ENCODE results near the gene PPIP5K2.
A peak's percentile ranks its signal among the peaks of the same experiment; 100 is the strongest.
"Not testable (repeated sequence)": the region's sequence is repeated elsewhere in the genome, so short reads cannot be mapped to it uniquely, and the experiment has no call there.

The PPIP5K2 gene

GRCh38 chr5:103119765-103120606 is at the start of gene PPIP5K2, which contains the start of gene GIN1:
Gene PPIP5K2, plus strand, starts transcription at chr5:103120301. Its CDS starts 9,289 bp downstream, at chr5:103129590.
Gene GIN1, minus strand, starts transcription at chr5:103120138. Its CDS starts 11,431 bp downstream, at chr5:103108707.
- peak; percentile 100 for DNase-seq (ENCODE audit: low read depth)

DNA sequence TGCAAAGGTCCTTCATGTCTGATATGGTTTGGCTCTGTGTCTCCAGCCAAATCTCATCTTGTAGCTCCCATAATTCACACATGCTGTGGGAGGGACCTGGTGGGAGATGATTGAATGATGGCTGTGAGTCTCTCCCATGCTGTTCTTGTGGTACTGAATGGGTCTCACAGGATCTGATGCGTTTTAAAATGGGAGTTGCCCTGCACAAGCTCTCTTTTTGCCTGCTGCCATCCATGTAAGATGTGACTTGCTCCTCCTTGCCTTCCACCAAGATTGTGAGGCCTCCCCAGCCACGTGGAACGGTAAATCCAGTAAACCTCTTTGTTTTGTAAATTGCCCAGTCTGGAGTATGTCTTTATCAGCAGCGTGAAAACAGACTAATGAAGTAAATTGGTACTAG is 46.6 kb upstream of the PPIP5K2 start:
- not testable (repeated sequence) for DNase-seq (ENCODE audit: low read depth)

GRCh38 chr5:103075442-103075841 is 44.7 kb upstream of the PPIP5K2 start:
- DNase-seq (ENCODE audit: low read depth): no peak

DNA sequence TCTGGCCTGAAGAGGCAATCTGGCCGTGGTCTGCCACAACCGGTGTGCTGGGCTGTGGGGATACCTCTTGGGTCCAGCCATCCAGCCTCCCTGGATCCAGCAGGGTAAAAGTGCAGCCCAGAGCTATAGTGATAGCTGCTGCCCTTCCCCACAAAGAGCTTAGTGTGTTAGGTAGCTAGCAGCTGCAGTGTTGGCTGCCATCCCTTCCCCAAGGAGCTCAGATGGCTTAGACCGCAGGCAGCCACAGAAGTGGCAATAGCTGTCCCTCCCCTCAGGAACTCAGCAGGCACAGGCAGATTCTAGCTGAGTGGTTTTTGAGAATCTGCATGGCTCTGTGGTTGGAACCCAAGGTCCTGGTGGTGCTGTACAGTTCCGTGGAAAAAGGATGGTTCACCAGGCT is 40.3 kb upstream of the PPIP5K2 start:
- DNase-seq (ENCODE audit: low read depth): no peak

DNA sequence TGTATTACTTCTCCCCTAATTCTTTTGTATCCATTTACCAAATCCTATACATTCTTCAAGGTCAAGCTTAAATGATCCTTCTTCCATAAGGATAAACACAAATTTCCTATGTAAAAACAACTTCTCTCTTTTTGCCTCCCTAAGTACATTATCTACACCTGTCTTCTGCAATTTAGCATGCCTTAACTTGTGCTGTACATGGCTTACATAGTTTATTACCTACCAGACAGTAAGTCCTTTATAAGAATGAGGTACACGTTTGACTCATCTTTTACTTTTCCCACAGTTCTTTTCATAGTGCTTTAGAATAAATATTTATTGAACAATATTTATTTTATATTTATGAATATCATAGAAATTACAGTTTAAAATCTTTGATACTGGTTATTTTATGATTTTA is 33.6 kb upstream of the PPIP5K2 start:
- DNase-seq (ENCODE audit: low read depth): no peak

GRCh38 chr5:103089272-103089671 is 30.8 kb upstream of the PPIP5K2 start:
- no peak for DNase-seq (ENCODE audit: low read depth)

- DNase-seq (ENCODE audit: low read depth): no peak
These were observed 29.3 kb upstream of the PPIP5K2 start for GRCh38 chr5:103090791-103091190.

DNA sequence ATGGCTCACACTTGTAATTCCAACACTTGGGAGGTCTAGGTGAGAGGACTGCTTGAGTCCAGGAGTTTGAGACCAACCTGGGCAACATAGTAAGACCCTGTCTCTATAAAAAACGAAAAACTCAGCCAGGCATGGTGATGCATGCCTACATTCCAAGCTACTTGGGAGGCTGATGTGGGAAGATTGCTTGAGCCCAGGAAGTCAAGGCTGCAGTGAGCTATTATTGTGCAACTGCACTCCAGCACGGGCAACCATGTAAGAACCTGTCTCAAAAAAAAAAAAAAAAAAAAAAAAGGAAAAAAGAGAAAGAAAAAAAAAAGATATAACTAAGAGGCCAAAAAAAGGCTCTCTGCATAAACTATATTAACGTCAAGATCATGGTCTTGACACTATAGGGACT is 27.4 kb upstream of the PPIP5K2 start:
- DNase-seq (ENCODE audit: low read depth): no peak

GRCh38 chr5:103093727-103094126 is 26.4 kb upstream of the PPIP5K2 start:
- no peak for DNase-seq (ENCODE audit: low read depth)

GRCh38 chr5:103094737-103095136 is 25.4 kb upstream of the PPIP5K2 start:
- no peak for DNase-seq (ENCODE audit: low read depth)

- no peak for DNase-seq (ENCODE audit: low read depth)
These were observed 21.1 kb upstream of the PPIP5K2 start for GRCh38 chr5:103098993-103099392.

GRCh38 chr5:103101079-103101750 is 18.9 kb upstream of the PPIP5K2 start:
- DNase-seq (ENCODE audit: low read depth): peak; percentile 49

DNA sequence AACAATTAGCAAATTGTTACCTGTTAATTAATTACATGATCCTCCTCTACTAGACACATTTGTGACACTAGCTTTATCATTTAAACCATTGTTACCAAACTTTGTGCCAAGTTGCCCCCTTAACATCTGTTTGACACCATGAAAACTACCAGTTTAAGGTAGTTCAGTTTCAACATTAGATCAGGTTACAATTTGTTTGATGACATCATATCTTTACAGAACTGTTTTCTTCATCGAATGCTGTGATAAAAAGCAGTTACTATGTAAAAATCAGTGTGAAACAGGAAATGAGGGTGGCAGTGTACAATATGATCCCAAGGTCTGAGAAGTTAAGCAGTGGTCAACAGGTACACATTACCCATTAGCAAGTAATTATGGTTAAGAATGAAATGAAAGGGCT is 17.9 kb upstream of the PPIP5K2 start:
- DNase-seq (ENCODE audit: low read depth): no peak

GRCh38 chr5:103108086-103108485 is 12.0 kb upstream of the PPIP5K2 start:
- no peak for DNase-seq (ENCODE audit: low read depth)

GRCh38 chr5:103109277-103109676 is 10.8 kb upstream of the PPIP5K2 start:
- no peak for DNase-seq (ENCODE audit: low read depth)

DNA sequence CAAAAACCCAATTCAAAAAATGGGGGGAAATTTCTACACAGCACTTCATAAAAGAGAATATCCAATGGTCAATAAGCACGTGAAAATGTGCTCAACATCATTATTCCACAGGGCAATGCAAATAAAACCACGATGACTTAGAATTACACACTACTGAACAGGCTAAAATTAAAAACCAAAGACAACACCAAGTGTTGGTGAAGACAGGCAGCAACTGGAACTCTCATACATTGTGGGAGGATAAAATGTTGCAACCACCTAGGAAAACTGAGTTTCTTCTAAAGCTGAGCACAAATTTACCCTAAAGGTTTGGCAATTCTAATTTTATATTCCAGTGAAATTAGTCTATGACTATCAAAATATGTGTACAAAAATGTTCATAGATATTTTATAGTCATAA is 9.7 kb upstream of the PPIP5K2 start:
- no peak for DNase-seq (ENCODE audit: low read depth)

GRCh38 chr5:103111468-103111867 is 8.6 kb upstream of the PPIP5K2 start:
- no peak for DNase-seq (ENCODE audit: low read depth)

DNA sequence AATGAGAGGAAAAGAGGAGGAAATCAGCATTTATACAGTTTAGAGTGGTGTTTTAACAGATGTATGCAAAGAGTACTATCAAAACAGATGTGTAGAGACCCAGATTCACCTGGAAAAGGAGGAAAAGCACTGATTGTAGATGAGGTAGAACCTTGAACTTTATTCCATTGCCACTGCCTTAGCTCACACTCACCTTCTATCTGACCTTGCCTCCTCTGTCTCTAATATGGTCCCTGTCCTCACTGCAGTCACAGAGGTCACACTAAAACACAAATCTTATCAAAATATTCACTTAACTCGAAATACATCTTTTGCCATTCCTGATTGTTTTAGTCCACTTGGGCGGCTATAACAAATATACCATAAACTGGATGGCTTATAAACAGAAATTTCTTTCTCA is 7.2 kb upstream of the PPIP5K2 start:
- no peak for DNase-seq (ENCODE audit: low read depth)

DNA sequence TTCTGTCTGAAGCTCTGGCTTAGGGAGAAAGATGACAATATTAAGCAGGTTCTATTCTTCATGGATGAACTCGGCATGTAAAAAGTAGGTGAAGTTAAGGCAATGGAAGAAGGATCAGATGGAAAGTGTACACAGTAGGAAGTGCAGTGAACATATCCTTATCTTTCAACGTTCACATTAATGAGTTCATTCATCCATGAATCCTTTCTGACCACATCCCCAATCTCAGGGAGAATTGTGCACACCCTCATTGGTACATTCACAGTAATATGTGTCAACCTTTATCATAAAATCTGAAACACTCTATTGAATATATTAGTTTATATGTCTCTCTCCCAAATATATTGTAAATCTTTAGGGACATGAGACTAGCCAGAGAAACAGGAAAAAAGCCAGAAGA is 5.7 kb upstream of the PPIP5K2 start:
- no peak for DNase-seq (ENCODE audit: low read depth)

- DNase-seq (ENCODE audit: low read depth): no peak
These were observed 2.6 kb upstream of the PPIP5K2 start for GRCh38 chr5:103117471-103117991.

- peak; percentile 39 for DNase-seq (ENCODE audit: low read depth)
These were observed 884 bp upstream of the PPIP5K2 start for GRCh38 chr5:103119070-103119764.

- DNase-seq (ENCODE audit: low read depth): peak; percentile 63
These were observed 603 bp downstream of the PPIP5K2 start for GRCh38 chr5:103120607-103121200.
